ENCODE measurements around the gene CFHR1. TPM values are rescaled to one million over a fixed set of nuclear protein-coding genes. Genes with fewer than 3 reads are reported as not detected.

The CFHR1 gene
- total RNA-seq, 4 donors from 2014 or later: not detected

DNA sequence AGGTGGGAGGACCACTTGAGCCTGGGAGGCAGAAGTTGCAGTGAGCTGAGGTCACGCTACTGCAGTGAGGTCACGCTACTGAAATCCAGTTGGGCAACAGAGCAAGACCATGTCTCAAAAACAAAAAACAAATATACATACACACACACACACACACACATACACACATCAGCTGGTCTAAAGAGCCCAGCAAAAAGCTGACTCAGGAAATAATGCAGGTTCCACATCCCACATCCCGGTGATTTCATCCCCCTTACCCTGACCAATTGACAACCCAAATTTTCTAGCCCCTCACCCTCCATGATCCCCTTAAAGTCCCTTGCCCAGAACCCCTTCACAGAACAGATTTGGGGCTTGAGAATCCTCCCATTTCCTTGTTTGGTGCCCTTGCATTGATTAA, 56.4 kb downstream of the CFHR1 start:
- no peaks in the 10 kb centered on the region for H3K27me3 ChIP-seq
- no peak overlapping the region for H3K4me3 ChIP-seq
- no peak for DNase-seq
- no peak overlapping the region for H3K27ac ChIP-seq
- TF ChIP-seq POLR2A (IDR thresholded peaks at IDR 0.05): no peak
- H3K4me1 ChIP-seq: no peaks in the 10 kb centered on the region
- H3K9me3 ChIP-seq: no peaks in the 10 kb centered on the region
- H3K36me3 ChIP-seq: no peaks in the 10 kb centered on the region

DNA sequence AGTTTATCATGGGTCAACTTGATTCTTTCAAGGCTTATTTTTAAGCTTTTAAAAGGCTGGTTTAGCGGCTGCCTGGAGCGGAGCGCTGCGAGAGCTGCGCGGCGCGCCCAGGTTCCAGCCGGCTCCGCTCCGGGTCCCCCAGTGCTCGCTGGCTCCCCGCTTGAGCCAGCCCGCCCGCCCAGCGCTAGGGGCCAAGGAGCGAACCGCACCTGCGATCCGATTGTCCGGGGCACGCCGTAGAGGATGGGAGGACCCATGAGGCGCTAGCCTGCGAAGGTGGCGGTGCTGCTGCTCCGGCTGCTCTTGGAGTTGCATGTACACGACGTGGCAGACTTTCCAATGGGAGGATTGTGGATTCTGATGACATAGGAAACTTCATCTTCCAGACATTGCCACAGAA, 58.4 kb downstream of the CFHR1 start:
- Histone ChIP-seq H3K9me3 (no peaks in the 10 kb centered on the region), H3K27ac (no peak overlapping the region), H3K4me1 (no peaks in the 10 kb centered on the region), H3K27me3 (no peaks in the 10 kb centered on the region), H3K36me3 (no peaks in the 10 kb centered on the region), H3K4me3 (no peak overlapping the region)
- TF ChIP-seq POLR2A (IDR thresholded peaks at IDR 0.05): no peak
- TF ChIP-seq, protein P1, sequence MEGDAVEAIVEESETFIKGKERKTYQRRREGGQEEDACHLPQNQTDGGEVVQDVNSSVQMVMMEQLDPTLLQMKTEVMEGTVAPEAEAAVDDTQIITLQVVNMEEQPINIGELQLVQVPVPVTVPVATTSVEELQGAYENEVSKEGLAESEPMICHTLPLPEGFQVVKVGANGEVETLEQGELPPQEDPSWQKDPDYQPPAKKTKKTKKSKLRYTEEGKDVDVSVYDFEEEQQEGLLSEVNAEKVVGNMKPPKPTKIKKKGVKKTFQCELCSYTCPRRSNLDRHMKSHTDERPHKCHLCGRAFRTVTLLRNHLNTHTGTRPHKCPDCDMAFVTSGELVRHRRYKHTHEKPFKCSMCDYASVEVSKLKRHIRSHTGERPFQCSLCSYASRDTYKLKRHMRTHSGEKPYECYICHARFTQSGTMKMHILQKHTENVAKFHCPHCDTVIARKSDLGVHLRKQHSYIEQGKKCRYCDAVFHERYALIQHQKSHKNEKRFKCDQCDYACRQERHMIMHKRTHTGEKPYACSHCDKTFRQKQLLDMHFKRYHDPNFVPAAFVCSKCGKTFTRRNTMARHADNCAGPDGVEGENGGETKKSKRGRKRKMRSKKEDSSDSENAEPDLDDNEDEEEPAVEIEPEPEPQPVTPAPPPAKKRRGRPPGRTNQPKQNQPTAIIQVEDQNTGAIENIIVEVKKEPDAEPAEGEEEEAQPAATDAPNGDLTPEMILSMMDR (IDR thresholded peaks at IDR 0.05): no peak
- DNase-seq: no peak

Other genes starting within 250 kb of the CFHR1 start
- gene KCNT2, start 211.3 kb upstream of the CFHR1 start, total RNA-seq: 1 to 10 TPM in 3 of 4 donors, under 1 TPM in 1; 0.18 to 3.3 (median 2.0) TPM
- gene CFH, start 167.7 kb upstream of the CFHR1 start, total RNA-seq: 10 to 100 TPM; 10.7 to 78.4 (median 30.1) TPM
- not detected for gene CFHR3, start 44.9 kb upstream of the CFHR1 start, total RNA-seq
- not detected for gene CFHR4, start 68.3 kb downstream of the CFHR1 start, total RNA-seq
- not detected for gene CFHR2, start 124.0 kb downstream of the CFHR1 start, total RNA-seq
- not detected for gene CFHR5, start 157.8 kb downstream of the CFHR1 start, total RNA-seq
- not detected for gene F13B, start 247.5 kb downstream of the CFHR1 start, total RNA-seq